ENCODE data around the gene FXYD2.

Gene FXYD2

GRCh38 chr11:117824571-117825537, at the start of gene FXYD2:
Gene FXYD2 (minus strand): TSS chr11:117824744. CDS start chr11:117824678, 66 bp downstream.
- Histone ChIP-seq H2AFZ (ENCODE audit: low read length) (no peak within 1 kb of the TSS), H3F3A (ENCODE audit: insufficient read depth, low read length) (no peaks in the 10 kb centered on the region), H3K4me3 (ENCODE audit: low read depth, low read length, poor library complexity, severe bottlenecking) (no peak within 1 kb of the TSS), H3K27ac (ENCODE audit: low read depth, low read length, poor library complexity, severe bottlenecking) (no peak within 1 kb of the TSS), H4K20me1 (ENCODE audit: insufficient read depth, low read length) (no peaks in the 10 kb centered on the region), H3K9me2 (ENCODE audit: low read depth, low read length) (no peaks in the 10 kb centered on the region), H3K9me3 (ENCODE audit: low read length) (no peaks in the 10 kb centered on the region), H3K4me1 (ENCODE audit: insufficient read depth, low read length, severe bottlenecking) (no peaks in the 10 kb centered on the region), H3K9ac (ENCODE audit: low read length) (no peak within 1 kb of the TSS), H3K36me3 (ENCODE audit: insufficient read depth, low read length) (no peaks in the 10 kb centered on the region), H3K4me2 (ENCODE audit: low read length) (no peak within 1 kb of the TSS), H3K27me3 (ENCODE audit: insufficient read depth, low read length) (no peaks in the 10 kb centered on the region), H3K79me2 (ENCODE audit: insufficient read depth, low read length) (no peaks in the 10 kb centered on the region)
- no peak for TF ChIP-seq EZH2 (IDR thresholded peaks at IDR 0.05; ENCODE audit: borderline replicate concordance, low read length)
- TF ChIP-seq CTCF (IDR thresholded peaks at IDR 0.05; ENCODE audit: low read length): no peak

DNA sequence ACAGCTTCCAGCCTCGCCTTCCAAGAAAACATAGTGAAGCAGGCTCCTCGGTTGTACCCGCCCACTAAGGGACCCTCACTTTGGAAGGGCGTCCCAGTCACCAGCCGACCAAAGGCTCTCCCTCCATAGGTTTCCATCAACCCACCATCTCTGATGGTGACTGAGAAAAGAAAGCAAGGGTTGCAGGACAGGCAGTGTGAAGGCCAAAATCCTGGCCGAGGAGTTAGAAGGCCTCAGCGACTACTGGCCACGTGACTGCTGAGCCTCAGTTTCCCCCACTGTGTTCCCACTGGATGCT, 49.2 kb upstream of the FXYD2 start:
- H3F3A ChIP-seq (ENCODE audit: insufficient read depth, low read length): no peaks in the 10 kb centered on the region
- no peak overlapping the region for H3K9ac ChIP-seq (ENCODE audit: low read length)
- no peak for TF ChIP-seq CTCF (IDR thresholded peaks at IDR 0.05; ENCODE audit: low read length)
- no peak for TF ChIP-seq EZH2 (IDR thresholded peaks at IDR 0.05; ENCODE audit: borderline replicate concordance, low read length)
- H3K9me2 ChIP-seq (ENCODE audit: low read depth, low read length): no peaks in the 10 kb centered on the region
- H3K4me1 ChIP-seq (ENCODE audit: insufficient read depth, low read length, severe bottlenecking): no peaks in the 10 kb centered on the region
- no peak overlapping the region for H2AFZ ChIP-seq (ENCODE audit: low read length)
- H3K4me3 ChIP-seq (ENCODE audit: low read depth, low read length, poor library complexity, severe bottlenecking): no peak overlapping the region
- no peaks in the 10 kb centered on the region for H4K20me1 ChIP-seq (ENCODE audit: insufficient read depth, low read length)
- 0 out of 2 replicates have a peak, but pooled peaks cover 6% of the 10 kb centered on the region for H3K27me3 ChIP-seq (ENCODE audit: insufficient read depth, low read length)
- H3K9me3 ChIP-seq (ENCODE audit: low read length): no peaks in the 10 kb centered on the region
- H3K4me2 ChIP-seq (ENCODE audit: low read length): no peak overlapping the region
- no peaks in the 10 kb centered on the region for H3K79me2 ChIP-seq (ENCODE audit: insufficient read depth, low read length)
- H3K36me3 ChIP-seq (ENCODE audit: insufficient read depth, low read length): no peaks in the 10 kb centered on the region
- no peak overlapping the region for H3K27ac ChIP-seq (ENCODE audit: low read depth, low read length, poor library complexity, severe bottlenecking)

DNA sequence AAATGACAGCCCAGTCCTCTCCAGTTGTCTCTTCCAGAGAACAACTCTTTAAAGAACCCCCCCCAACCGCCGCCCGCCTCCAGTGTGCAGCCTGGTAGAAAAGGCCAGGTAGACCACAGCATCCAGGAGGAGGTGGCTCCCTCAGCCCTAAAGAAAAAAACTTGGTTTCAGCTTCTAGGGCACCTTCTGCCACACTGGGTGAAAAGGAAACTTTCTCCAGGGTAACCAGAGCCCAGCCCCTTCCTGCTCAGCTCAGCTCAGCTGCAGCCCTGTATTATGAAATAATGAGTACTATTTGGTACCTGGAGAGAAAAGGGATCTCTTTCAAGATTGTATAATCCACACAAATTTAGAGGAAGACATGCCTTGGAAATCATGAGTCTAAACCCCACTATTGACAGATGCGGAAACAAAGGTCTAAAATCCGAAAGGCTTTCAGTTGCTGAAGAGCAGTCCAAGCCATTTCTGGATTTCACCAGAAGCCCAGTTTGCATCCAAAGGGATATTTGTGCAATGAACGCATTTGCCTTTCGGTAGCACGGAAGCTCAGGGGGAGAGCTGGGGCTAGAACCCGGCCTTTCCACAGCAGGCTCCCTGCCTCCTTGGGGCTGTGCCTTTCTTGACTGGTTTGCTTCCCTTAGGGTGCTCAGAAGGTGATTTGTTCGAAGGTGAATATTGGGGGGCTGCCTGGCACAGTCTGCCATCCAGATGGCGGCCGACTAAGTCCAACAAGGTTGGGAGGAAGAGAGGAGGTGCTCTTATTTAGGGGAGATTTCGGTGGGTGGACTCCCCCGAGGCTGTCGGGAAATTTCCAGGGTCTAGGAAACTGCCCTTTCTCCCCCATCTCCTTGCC, 48.7 kb upstream of the FXYD2 start:
- H3K9me3 ChIP-seq (ENCODE audit: low read length): no peaks in the 10 kb centered on the region
- no peaks in the 10 kb centered on the region for H3K79me2 ChIP-seq (ENCODE audit: insufficient read depth, low read length)
- no peak overlapping the region for H3K4me3 ChIP-seq (ENCODE audit: low read depth, low read length, poor library complexity, severe bottlenecking)
- no peak overlapping the region for H3K4me2 ChIP-seq (ENCODE audit: low read length)
- H3K9ac ChIP-seq (ENCODE audit: low read length): no peak overlapping the region
- no peaks in the 10 kb centered on the region for H3K9me2 ChIP-seq (ENCODE audit: low read depth, low read length)
- H3F3A ChIP-seq (ENCODE audit: insufficient read depth, low read length): no peaks in the 10 kb centered on the region
- H3K27me3 ChIP-seq (ENCODE audit: insufficient read depth, low read length): 0 out of 2 replicates have a peak, but pooled peaks cover 6% of the 10 kb centered on the region
- TF ChIP-seq EZH2 (IDR thresholded peaks at IDR 0.05; ENCODE audit: borderline replicate concordance, low read length) (no peak), CTCF (IDR thresholded peaks at IDR 0.05; ENCODE audit: low read length) (no peak)
- H2AFZ ChIP-seq (ENCODE audit: low read length): no peak overlapping the region
- no peak overlapping the region for H3K27ac ChIP-seq (ENCODE audit: low read depth, low read length, poor library complexity, severe bottlenecking)
- H4K20me1 ChIP-seq (ENCODE audit: insufficient read depth, low read length): no peaks in the 10 kb centered on the region
- no peaks in the 10 kb centered on the region for H3K4me1 ChIP-seq (ENCODE audit: insufficient read depth, low read length, severe bottlenecking)
- H3K36me3 ChIP-seq (ENCODE audit: insufficient read depth, low read length): no peaks in the 10 kb centered on the region
